GM18499 (cell line): ENCODE data around the gene RPS2.
"Not testable (repeated sequence)": the region's sequence is repeated elsewhere in the genome, so short reads cannot be mapped to it uniquely, and the experiment has no call there.

Source experiments
- ATAC-seq: cut with Tn5 transposase; IDR thresholded peaks from one replicate; pipeline ENCODE4 v1.9.1; 2021; ENCODE audit warnings: moderate number of reproducible peaks; ENCODE audit not compliant: insufficient read depth, unreplicated experiment

Gene RPS2

GRCh38 chr16:1924095-1924494 lies 40.5 kb downstream of the RPS2 start:
- ATAC-seq: no peak

GRCh38 chr16:1923299-1924034 lies 41.2 kb downstream of the RPS2 start:
- no peak for ATAC-seq

- ATAC-seq: no peak
These were observed 42.3 kb downstream of the RPS2 start for GRCh38 chr16:1922357-1922756.

- ATAC-seq: no peak
These were observed 43.9 kb downstream of the RPS2 start for GRCh38 chr16:1920727-1921171.

- not testable (repeated sequence) for ATAC-seq
These were observed 44.5 kb downstream of the RPS2 start for GRCh38 chr16:1920122-1920521.

- ATAC-seq: no peak
These were observed 45.2 kb downstream of the RPS2 start for GRCh38 chr16:1919327-1919998.

- ATAC-seq: no peak
These were observed 46.0 kb downstream of the RPS2 start, which contains the start of gene HS3ST6 for GRCh38 chr16:1918351-1919326. HS3ST6 (minus strand) TSS chr16:1918415; CDS start chr16:1918323, 92 bp downstream.

GRCh38 chr16:1917665-1918350 lies 46.8 kb downstream of the RPS2 start:
- ATAC-seq: no peak

GRCh38 chr16:1917056-1917664 lies 47.5 kb downstream of the RPS2 start:
- ATAC-seq: no peak

- ATAC-seq: no peak
These were observed 48.0 kb downstream of the RPS2 start for GRCh38 chr16:1916640-1916990.

GRCh38 chr16:1915732-1916639 lies 48.6 kb downstream of the RPS2 start:
- ATAC-seq: no peak

- ATAC-seq: no peak
These were observed 49.6 kb downstream of the RPS2 start for GRCh38 chr16:1914988-1915387.

GRCh38 chr16:1914084-1914608 lies 50.5 kb downstream of the RPS2 start:
- no peak for ATAC-seq

- no peak for ATAC-seq
These were observed 51.1 kb downstream of the RPS2 start for GRCh38 chr16:1913327-1914083.

- ATAC-seq: no peak
These were observed 52.4 kb downstream of the RPS2 start for GRCh38 chr16:1912215-1912543.
